GM19099 (cell line): ENCODE measurements around the gene BBS12.

ENCODE experiments used
- POLR2A ChIP-seq: IDR thresholded peaks from 3 replicates; pipeline ENCODE4 v1.6.1; 2011; ENCODE audit warnings: low read depth; ENCODE audit not compliant: insufficient read length; ENCODE audit errors: extremely low read depth

Gene BBS12

GRCh38 chr4:122744229-122744628, 11.7 kb downstream of the BBS12 start:
- TF ChIP-seq POLR2A = no peak

- no peak for TF ChIP-seq POLR2A
These were observed 14.0 kb downstream of the BBS12 start for GRCh38 chr4:122746485-122746965.

GRCh38 chr4:122747068-122747467, 14.6 kb downstream of the BBS12 start:
- no peak for TF ChIP-seq POLR2A

GRCh38 chr4:122747883-122748282, 15.4 kb downstream of the BBS12 start:
- TF ChIP-seq POLR2A = no peak

- no peak for TF ChIP-seq POLR2A
These were observed 17.4 kb downstream of the BBS12 start for GRCh38 chr4:122749704-122750454.

GRCh38 chr4:122755675-122756074, 23.2 kb downstream of the BBS12 start:
- TF ChIP-seq POLR2A = no peak

- no peak for TF ChIP-seq POLR2A
These were observed 25.5 kb downstream of the BBS12 start for GRCh38 chr4:122758033-122758432.

GRCh38 chr4:122759639-122760310, 27.3 kb downstream of the BBS12 start:
- TF ChIP-seq POLR2A = no peak

- TF ChIP-seq POLR2A = no peak
These were observed 30.0 kb downstream of the BBS12 start for GRCh38 chr4:122762520-122762919.

- TF ChIP-seq POLR2A = no peak
These were observed 30.6 kb downstream of the BBS12 start for GRCh38 chr4:122762966-122763716.

- TF ChIP-seq POLR2A = no peak
These were observed 31.7 kb downstream of the BBS12 start for GRCh38 chr4:122764071-122764820.

- no peak for TF ChIP-seq POLR2A
These were observed 32.3 kb downstream of the BBS12 start for GRCh38 chr4:122764821-122765215.

- no peak for TF ChIP-seq POLR2A
These were observed 33.3 kb downstream of the BBS12 start for GRCh38 chr4:122765692-122766352.

GRCh38 chr4:122766353-122766705, 33.8 kb downstream of the BBS12 start:
- TF ChIP-seq POLR2A = no peak
